Suprapubic skin (tissue), 4 donors: Measurements from ENCODE around the gene UBE2D2. TPM values are rescaled to one million over a fixed set of nuclear protein-coding genes. Genes with fewer than 3 reads are reported as not detected.

Experiments
- DNase-seq, 2 donors: peaks; one replicate each; pipeline ENCODE4 v3.0.0-alpha.2; 2019; ENCODE audit warnings: low spot score in 2 of 2
- H3K27ac ChIP-seq: fragments of 200-600 bp; sonication (generic); one replicate; pipeline ENCODE4 v1.5.1; 2019
- H3K27me3 ChIP-seq: fragments of 200-600 bp; sonication (generic); one replicate; pipeline ENCODE4 v1.5.1; 2019
- H3K36me3 ChIP-seq: fragments of 200-600 bp; sonication (generic); one replicate; pipeline ENCODE4 v1.5.1; 2019
- H3K4me1 ChIP-seq: fragments of 200-600 bp; sonication (generic); one replicate; pipeline ENCODE4 v1.5.1; 2019
- H3K4me3 ChIP-seq: fragments of 200-600 bp; sonication (generic); one replicate; pipeline ENCODE4 v1.5.1; 2019; ENCODE audit warnings: mild to moderate bottlenecking
- H3K9me3 ChIP-seq: fragments of 200-600 bp; sonication (generic); one replicate; pipeline ENCODE4 v1.5.1; 2019
- EP300 ChIP-seq: sonication (generic); formaldehyde crosslinking; IDR thresholded peaks from one replicate; pipeline ENCODE4 v1.6.1; 2017; ENCODE audit warnings: antibody characterized with exemption
- POLR2A ChIP-seq, 2 donors: fragments of 450-650 bp; IDR thresholded peaks; one replicate each; pipeline ENCODE4 v1.6.1; 2017; ENCODE audit warnings: antibody characterized with exemption in 2 of 2, mild to moderate bottlenecking in 2 of 2, moderate library complexity in 2 of 2
- POLR2AphosphoS5 ChIP-seq, 3 donors: sonication (generic); formaldehyde crosslinking; IDR thresholded peaks; one replicate each; pipeline ENCODE4 v1.6.1; 2017; ENCODE audit warnings: antibody characterized with exemption in 3 of 3
- WGBS: methylation state at CpG from one replicate; pipeline ENCODE4 v1.1.5; 2018; 5-methylcytosine and 5-hydroxymethylcytosine counted together
- total RNA-seq, 4 donors: library from RNA; depleted of rRNA; stranded (reverse); fragments of >200 nt; gene quantifications; one replicate each; pipeline ENCODE4 v1.1.0, GENCODE V29; 2016
- TF ChIP-seq, protein P1 (sequence below), 2 donors: fragments of 200-600 bp in 1 of 2; fragments of 450-650 bp in 1 of 2; sonication (generic) in 1 of 2; IDR thresholded peaks; one replicate each; pipeline ENCODE4 v1.5.1; 2016 to 2019; ENCODE audit warnings: antibody characterized with exemption in 2 of 2, mild to moderate bottlenecking in 1 of 2, moderate library complexity in 1 of 2

UBE2D2 gene
- total RNA-seq, 4 donors from 2014 or later, result 56.6 to 70.2 (median 58.0) TPM

DNA sequence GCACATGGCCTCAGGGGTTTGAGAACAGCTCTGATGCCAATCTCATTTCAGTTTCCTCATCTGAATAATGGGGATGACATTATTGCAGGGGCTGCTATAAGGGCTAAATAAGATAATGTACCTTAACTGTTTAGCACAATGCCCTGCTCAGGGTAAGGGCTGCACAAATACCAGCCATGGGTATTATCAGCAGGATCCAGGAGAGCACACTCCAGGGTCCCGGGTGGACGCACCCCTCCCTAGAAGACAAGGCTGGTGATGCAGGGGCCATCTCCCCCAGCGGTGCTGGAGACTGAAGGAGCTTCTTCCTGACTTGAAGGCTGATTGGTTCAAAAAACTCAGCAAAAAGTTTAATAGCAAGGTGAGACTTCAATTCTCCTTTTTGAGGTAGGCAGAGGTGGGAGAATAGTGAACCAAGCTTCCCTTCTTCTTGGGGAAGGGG lies 84.3 kb downstream of the UBE2D2 start:
- 90% methylated on average over 3 of the region's 3 CpGs for WGBS

DNA sequence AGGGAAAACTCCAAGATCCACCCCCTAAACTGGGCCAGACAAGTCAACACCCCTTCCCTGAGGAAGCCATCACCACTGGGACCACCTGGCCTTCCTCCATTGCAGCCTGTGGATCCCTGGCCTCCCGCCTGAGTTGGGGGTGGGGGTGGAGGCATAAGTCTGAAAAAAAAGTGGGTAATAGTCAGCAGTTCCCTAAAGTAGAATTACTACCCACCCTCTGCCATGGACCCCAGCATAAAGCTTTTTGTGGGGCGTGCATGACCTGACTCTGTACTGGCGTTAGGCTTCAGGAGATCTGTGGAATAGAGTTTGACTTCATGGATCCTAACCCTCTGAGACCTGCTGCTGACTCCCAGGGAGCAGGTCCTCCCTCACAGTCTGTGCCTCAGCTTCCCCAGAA lies 85.0 kb downstream of the UBE2D2 start:
- DNase-seq, result peak in 1 of 2 donors; percentile 53
- Histone ChIP-seq H3K4me3 (no peak overlapping the region), H3K27me3 (peaks cover 4% of the 10 kb centered on the region), H3K36me3 (no peaks in the 10 kb centered on the region), H3K27ac (no peak overlapping the region), H3K4me1 (peaks cover 54% of the 10 kb centered on the region), H3K9me3 (no peaks in the 10 kb centered on the region)
- WGBS, result 95% methylated on average over 3 of the region's 3 CpGs
- no peak for TF ChIP-seq POLR2A (IDR thresholded peaks at IDR 0.05)
- no peak for TF ChIP-seq EP300
- TF ChIP-seq POLR2AphosphoS5 (IDR thresholded peaks at IDR 0.05), result no peak
- TF ChIP-seq, protein P1, sequence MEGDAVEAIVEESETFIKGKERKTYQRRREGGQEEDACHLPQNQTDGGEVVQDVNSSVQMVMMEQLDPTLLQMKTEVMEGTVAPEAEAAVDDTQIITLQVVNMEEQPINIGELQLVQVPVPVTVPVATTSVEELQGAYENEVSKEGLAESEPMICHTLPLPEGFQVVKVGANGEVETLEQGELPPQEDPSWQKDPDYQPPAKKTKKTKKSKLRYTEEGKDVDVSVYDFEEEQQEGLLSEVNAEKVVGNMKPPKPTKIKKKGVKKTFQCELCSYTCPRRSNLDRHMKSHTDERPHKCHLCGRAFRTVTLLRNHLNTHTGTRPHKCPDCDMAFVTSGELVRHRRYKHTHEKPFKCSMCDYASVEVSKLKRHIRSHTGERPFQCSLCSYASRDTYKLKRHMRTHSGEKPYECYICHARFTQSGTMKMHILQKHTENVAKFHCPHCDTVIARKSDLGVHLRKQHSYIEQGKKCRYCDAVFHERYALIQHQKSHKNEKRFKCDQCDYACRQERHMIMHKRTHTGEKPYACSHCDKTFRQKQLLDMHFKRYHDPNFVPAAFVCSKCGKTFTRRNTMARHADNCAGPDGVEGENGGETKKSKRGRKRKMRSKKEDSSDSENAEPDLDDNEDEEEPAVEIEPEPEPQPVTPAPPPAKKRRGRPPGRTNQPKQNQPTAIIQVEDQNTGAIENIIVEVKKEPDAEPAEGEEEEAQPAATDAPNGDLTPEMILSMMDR (IDR thresholded peaks at IDR 0.05), result no peak

More for the DNA sequence above, 84.3 kb downstream of the UBE2D2 start:
- peak in 1 of 2 donors; percentile 18 for DNase-seq
- TF ChIP-seq POLR2A (IDR thresholded peaks at IDR 0.05) (no peak), POLR2AphosphoS5 (IDR thresholded peaks at IDR 0.05) (no peak), EP300 (no peak)
- TF ChIP-seq, protein P1 (IDR thresholded peaks at IDR 0.05), result no peak
- peaks cover 48% of the 10 kb centered on the region for H3K4me1 ChIP-seq
- no peaks in the 10 kb centered on the region for H3K36me3 ChIP-seq
- H3K9me3 ChIP-seq, result no peaks in the 10 kb centered on the region
- H3K4me3 ChIP-seq, result no peak overlapping the region
- no peak overlapping the region for H3K27ac ChIP-seq
- peaks cover 4% of the 10 kb centered on the region for H3K27me3 ChIP-seq

DNA sequence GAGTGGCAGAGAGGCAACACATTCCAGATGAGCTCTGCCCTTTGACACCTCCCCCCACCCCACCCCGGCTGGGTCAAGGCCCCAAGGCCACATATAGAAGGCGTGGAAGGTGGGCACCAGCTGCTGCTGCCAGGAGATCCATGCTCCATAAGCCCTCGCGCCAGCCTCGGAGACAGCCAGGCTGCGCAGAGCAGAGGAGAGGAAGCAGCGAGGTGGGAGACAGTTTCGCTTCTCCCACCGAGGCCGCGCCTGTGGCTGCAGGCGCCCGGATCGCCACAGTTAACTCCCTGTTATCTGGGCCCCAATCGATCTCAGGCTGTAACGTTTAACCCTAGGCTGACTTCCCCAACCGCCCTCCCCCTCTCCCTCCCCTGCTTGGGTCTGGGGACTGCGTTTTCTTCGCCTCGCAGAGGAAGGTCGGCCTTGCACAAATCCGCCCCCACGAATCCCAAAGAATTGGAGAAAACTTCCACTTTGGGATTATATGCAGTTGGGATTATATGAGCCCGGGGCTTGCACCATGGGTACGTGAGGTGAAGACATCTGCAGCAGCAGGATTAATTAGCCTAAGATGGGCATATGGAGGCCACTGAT lies 85.9 kb downstream of the UBE2D2 start:
- DNase-seq, result peak in 1 of 2 donors; percentile 66
- no peak for TF ChIP-seq POLR2AphosphoS5 (IDR thresholded peaks at IDR 0.05)
- TF ChIP-seq EP300, result no peak
- no peak for TF ChIP-seq POLR2A (IDR thresholded peaks at IDR 0.05)
- TF ChIP-seq, protein P1 (IDR thresholded peaks at IDR 0.05), result no peak
- Histone ChIP-seq H3K36me3 (no peaks in the 10 kb centered on the region), H3K27me3 (peaks cover 4% of the 10 kb centered on the region), H3K27ac (no peak overlapping the region), H3K4me3 (peak overlapping the region; percentile 85), H3K4me1 (peaks cover 63% of the 10 kb centered on the region), H3K9me3 (no peaks in the 10 kb centered on the region)
- WGBS, result 24% methylated on average over 24 of the region's 25 CpGs

DNA sequence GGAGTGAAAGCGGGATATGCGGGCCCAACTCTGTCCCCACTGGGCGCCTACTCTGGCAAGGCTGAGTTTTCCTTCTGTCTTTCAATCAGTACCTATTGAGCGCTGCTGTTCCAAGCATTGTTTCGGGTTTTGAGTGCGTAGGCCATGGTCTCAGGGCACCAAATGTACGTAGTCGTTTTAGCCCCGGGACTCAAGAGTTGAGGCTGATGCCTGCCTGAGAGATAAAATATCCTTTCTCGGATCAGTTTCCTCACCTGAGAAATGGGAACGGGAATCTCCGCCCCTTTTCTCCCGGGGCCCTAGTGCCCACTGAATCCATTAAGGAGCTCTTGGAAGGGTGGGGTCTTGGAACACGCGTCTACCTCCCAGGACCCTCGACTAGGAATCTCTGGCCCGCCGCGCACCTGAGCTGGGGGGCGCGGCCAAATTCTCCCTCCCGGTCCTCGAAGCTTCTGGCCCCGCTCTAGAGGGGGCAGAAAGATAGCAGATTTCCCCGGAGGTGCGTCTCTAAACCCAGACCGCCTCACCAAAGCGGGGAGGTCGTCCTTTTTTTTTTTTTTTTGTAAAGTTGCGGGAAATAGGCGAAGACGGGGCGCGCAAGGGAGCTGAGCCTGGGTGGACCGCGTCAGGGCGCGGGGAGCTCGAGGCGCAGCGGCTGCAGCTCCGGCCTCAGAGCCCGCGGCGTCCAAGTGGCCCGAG lies 86.5 kb downstream of the UBE2D2 start:
- Histone ChIP-seq H3K4me1 (peaks cover 63% of the 10 kb centered on the region), H3K36me3 (no peaks in the 10 kb centered on the region), H3K4me3 (peak overlapping the region; percentile 85), H3K9me3 (no peaks in the 10 kb centered on the region), H3K27ac (no peak overlapping the region), H3K27me3 (peaks cover 4% of the 10 kb centered on the region)
- WGBS, result 15% methylated on average over 46 of the region's 46 CpGs
- no peak for TF ChIP-seq POLR2AphosphoS5 (IDR thresholded peaks at IDR 0.05)
- TF ChIP-seq POLR2A (IDR thresholded peaks at IDR 0.05), result no peak
- TF ChIP-seq, protein P1 (IDR thresholded peaks at IDR 0.05), result no peak
- no peak for TF ChIP-seq EP300
- DNase-seq, result peak in 1 of 2 donors; percentile 60
